HG03066 (cell line): ENCODE data around the gene NUDC.
"Not testable (repeated sequence)": the region's sequence is repeated elsewhere in the genome, so short reads cannot be mapped to it uniquely, and the experiment has no call there.

ENCODE experiments used
- ATAC-seq: cut with Tn5 transposase; IDR thresholded peaks from one replicate; pipeline ENCODE4 v1.9.1; 2021; ENCODE audit warnings: low read depth; ENCODE audit not compliant: unreplicated experiment

The NUDC gene

GRCh38 chr1:26921540-26922430 is at the start of gene NUDC:
NUDC (plus strand) TSS chr1:26921743; CDS start chr1:26921849, 106 bp downstream.
- ATAC-seq: peak; percentile 98

- ATAC-seq: not testable (repeated sequence)
These were observed 48.4 kb upstream of the NUDC start for GRCh38 chr1:26873097-26873496.

GRCh38 chr1:26874896-26875295 is 46.6 kb upstream of the NUDC start:
- ATAC-seq: no peak

GRCh38 chr1:26877326-26877725 is 44.2 kb upstream of the NUDC start:
- ATAC-seq: no peak

- no peak for ATAC-seq
These were observed 41.8 kb upstream of the NUDC start for GRCh38 chr1:26879793-26880192.

- not testable (repeated sequence) for ATAC-seq
These were observed 39.9 kb upstream of the NUDC start for GRCh38 chr1:26881611-26882010.

GRCh38 chr1:26882696-26883463 is 38.7 kb upstream of the NUDC start:
- ATAC-seq: no peak

GRCh38 chr1:26887125-26887524 is 34.4 kb upstream of the NUDC start:
- ATAC-seq: no peak

GRCh38 chr1:26888231-26888630 is 33.3 kb upstream of the NUDC start:
- ATAC-seq: no peak

GRCh38 chr1:26889551-26890466 is 31.7 kb upstream of the NUDC start, which contains the start of gene GPN2:
GPN2 (minus strand) TSS chr1:26890283; CDS start chr1:26890096, 187 bp downstream.
- peak; percentile 92 for ATAC-seq

GRCh38 chr1:26890467-26890796 is 31.1 kb upstream of the NUDC start:
- ATAC-seq: peak; percentile 23

- ATAC-seq: no peak
These were observed 27.3 kb upstream of the NUDC start for GRCh38 chr1:26894263-26894662.

GRCh38 chr1:26897351-26897750 is 24.2 kb upstream of the NUDC start:
- ATAC-seq: no peak

GRCh38 chr1:26900001-26900814 is 21.3 kb upstream of the NUDC start, which contains the start of gene GPATCH3:
GPATCH3 (minus strand) TSS chr1:26900467; CDS start chr1:26900442, 25 bp downstream.
- ATAC-seq: peak; percentile 76

GRCh38 chr1:26900815-26901511 is 20.6 kb upstream of the NUDC start:
- no peak for ATAC-seq

- ATAC-seq: no peak
These were observed 14.2 kb upstream of the NUDC start for GRCh38 chr1:26907071-26907917.

- ATAC-seq: no peak
These were observed 11.6 kb upstream of the NUDC start for GRCh38 chr1:26909951-26910342.
